CD4-positive, alpha-beta T cell treated with Interleukin-17A for 4 hours (primary cell): Measurements from ENCODE around the gene DHRS7B.
"Not testable (repeated sequence)": the region's sequence is repeated elsewhere in the genome, so short reads cannot be mapped to it uniquely, and the experiment has no call there.

ENCODE experiments used
- DNase-seq: peaks from one replicate; pipeline ENCODE4 v3.0.0-alpha.2; 2020; ENCODE audit warnings: mixed read lengths

The DHRS7B gene

GRCh38 chr17:21184570-21184969 is 57.8 kb downstream of the DHRS7B start:
- no peak for DNase-seq

DNA sequence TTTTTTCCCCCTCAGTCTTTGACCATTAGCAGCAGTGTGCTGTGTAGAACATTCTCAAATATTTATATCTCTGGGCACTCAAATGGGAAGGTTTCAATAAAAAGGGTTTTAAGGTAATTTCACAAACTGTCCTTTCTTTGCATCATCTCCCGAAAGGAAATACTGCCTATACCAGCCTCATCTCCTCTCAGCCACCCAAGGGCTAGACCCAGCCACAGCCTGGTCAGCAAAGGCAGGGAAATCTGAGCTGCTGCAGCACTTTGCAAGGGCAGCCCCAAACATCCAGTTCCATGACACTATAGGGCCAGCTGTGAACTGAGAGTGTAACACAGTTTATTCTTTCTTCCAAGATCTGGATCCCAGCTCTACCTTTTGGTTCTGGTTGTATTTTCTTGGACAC is 58.3 kb downstream of the DHRS7B start:
- no peak for DNase-seq

DNA sequence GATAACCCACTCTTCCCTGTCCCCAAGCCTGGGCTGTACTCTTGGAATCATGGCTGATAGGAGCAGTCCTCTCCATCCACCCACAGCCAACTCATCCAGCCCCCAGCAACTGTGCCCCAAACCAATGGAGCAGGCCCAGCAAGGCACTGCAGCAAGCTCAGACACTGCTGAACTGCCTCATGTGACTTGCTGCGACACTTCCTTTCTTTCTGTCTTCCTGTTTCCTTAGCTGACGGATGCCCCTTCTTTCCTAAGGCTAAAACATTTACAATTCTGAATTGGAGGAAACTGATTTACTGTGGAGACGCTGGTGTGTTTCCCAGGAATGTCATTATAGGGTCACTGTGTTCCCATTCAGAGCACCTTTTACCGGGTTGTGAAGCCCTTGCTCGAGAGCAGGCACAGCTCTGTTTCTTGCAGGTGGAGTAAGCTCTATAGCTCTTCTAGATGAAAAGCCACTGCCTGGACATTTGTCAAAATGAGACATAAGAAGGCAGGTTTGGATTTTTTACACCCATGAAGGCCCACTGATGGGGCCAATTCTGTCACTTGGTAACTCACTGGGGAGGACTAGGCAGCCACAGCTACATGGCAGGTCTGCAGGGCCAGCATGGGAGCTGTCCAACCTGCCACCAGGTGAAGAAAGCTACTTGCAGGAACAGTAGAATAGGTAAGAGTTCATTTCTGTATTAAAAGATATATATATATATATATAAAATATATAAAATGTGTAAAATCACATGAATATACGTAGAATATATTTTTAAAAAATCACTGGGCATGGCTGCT is 59.8 kb downstream of the DHRS7B start:
- DNase-seq, result no peak

GRCh38 chr17:21189361-21189760 is 62.6 kb downstream of the DHRS7B start:
- no peak for DNase-seq

- no peak for DNase-seq
Observed at GRCh38 chr17:21190078-21190477, 63.3 kb downstream of the DHRS7B start.

- DNase-seq, result no peak
Observed at GRCh38 chr17:21191698-21192097, 64.9 kb downstream of the DHRS7B start.

DNA sequence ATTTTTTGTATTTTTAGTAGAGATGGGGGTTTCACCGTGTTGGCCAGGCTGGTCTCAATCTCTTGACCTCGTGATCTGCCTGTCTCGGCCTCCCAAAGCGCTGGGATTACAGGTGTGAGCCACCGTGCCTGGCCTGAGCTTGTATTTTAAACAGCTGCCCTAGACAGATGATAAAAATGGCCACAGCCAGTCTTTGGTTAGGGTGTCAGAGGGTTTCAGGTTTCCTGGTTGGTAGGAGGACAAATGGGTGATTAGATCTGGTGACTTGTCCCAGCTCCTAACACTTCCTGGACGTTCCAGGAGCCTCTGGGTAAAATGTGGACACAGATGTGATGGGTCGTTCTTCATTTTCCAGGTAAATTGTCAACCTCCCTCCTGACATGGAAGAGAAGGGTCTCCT is 65.7 kb downstream of the DHRS7B start:
- DNase-seq, result not testable (repeated sequence)

DNA sequence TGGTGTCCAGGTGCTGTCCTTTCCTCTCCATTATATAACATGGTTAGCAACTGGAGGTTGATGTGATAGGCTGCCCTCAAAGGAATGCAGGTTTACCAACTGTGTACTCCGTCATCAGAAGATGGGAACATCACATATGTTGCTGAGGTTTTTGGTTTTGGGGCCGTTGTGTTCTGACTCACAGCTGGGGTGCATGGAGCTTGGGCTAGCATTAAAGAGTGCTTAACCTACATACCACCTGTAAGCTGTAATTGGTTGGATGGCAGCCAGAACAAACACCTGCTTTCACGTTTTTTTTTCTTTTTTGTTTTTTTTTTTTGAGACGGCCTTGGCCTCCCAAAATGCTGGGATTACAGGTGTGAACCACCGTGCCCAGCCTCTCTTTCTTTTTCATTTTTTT is 66.3 kb downstream of the DHRS7B start:
- no peak for DNase-seq

GRCh38 chr17:21194226-21194625 is 67.5 kb downstream of the DHRS7B start:
- no peak for DNase-seq

GRCh38 chr17:21194703-21195102 is 67.9 kb downstream of the DHRS7B start:
- no peak for DNase-seq

- DNase-seq, result no peak
Observed at GRCh38 chr17:21196126-21196525, 69.4 kb downstream of the DHRS7B start.

GRCh38 chr17:21198411-21198810 is 71.6 kb downstream of the DHRS7B start:
- DNase-seq, result no peak

- no peak for DNase-seq
Observed at GRCh38 chr17:21199311-21199710, 72.5 kb downstream of the DHRS7B start.

DNA sequence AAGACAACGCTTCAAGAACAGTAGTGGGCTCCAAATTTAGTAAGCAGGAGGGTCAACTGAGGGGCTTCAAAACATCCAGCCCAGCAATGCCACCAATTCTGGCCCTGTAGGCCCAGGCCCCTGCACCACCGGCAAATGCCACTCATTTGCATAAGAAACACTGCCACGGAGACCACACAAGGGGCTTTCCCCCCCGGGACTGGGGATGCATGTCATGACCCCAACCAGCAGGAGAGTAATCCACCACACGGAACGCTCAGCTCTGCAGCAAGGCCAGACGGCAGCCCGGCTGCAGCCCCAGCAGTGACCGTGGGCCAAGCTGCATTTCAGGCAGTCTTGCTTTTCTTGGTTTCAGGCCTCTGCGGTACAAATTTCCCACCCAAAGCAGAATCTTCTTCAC is 73.1 kb downstream of the DHRS7B start:
- DNase-seq, result no peak

GRCh38 chr17:21200590-21201297 is 74.0 kb downstream of the DHRS7B start:
- DNase-seq, result no peak

GRCh38 chr17:21201298-21201595 is 74.5 kb downstream of the DHRS7B start:
- no peak for DNase-seq

GRCh38 chr17:21201874-21202273 is 75.1 kb downstream of the DHRS7B start:
- no peak for DNase-seq

DNA sequence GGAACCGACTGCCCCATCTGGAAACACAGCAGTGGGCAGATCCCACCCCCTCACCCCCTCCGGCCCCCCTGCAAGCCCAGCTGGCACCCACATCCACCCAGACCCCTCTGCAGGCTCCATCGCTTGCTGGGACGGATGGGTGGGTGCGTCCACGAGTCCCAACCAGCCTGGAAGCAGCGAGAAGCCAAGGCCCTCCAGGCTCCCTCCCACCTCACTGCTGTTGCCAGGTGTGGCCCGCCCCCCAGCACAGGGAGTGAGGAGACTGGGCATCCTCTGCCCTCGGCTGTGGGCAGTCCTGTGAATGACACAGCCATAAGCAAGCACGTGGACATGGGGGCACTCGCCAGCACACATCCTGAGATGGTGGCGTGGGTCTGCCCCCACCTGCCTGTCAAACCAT is 75.7 kb downstream of the DHRS7B start:
- no peak for DNase-seq

- DNase-seq, result no peak
Observed at GRCh38 chr17:21204935-21205334, 78.2 kb downstream of the DHRS7B start.

- no peak for DNase-seq
Observed at GRCh38 chr17:21208352-21208751, 81.6 kb downstream of the DHRS7B start.

DNA sequence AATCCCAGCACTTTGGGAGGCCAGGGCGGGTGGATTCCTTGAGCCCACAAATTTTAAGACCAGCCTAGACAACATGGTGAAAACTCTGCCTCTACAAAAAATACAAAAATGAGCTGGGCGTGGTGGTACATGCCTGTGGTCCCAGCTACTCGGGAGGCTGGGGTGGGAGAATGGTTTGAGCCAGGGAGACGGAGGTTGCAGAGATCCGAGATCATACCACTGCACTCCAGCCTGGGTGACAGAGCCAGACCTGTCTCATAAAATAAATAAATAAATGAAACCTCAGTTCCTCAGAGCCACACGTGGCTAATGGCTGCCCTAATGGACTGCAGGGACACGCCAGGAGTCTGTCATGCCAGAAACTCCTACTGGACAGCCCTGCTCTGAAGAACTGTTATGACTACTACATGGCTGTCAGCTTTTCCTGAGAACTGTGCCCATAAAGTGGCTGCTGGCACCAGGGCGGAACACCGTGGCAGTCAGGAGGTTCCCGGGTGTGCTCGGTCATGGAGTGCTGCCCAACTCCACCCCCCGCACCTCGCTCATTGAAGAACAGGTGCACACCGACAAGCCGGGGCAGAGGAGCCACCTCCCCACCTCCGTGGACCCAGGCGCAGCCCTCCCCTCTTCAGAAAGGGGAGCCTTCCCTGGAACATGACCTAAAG is 82.9 kb downstream of the DHRS7B start:
- DNase-seq, result no peak

DNA sequence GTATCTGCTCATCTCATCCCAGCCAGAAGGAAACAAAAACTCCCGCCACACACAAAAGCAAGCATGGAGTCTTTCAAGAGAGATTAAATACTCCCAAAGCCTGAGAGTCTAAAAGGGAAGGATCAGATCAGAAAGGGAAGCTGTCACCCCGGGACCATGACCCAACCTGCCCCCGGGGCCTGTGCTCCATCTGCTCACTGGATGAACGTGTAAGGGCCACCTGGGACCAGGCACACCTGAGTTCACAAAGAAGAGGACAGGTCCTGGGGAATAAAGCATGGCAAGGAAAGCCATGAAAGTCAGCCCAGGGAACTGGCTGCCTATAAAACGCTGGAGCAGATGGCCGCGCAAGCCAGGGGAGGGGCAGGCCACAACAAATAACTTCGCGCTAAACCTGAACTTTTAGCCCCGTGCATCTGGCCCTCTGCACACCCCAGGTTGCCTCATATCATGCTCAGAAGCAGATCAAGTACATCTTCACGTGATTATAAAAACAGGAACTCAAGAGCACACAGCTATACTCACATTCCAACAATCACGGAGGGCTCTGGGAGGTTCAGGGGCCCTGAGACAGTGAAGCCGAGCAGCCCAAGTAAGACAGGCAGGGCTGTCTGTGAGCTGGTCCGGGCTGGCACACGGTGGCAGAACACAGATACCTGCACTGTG is 83.8 kb downstream of the DHRS7B start:
- DNase-seq, result no peak

GRCh38 chr17:21211825-21212479 is 85.2 kb downstream of the DHRS7B start:
- no peak for DNase-seq
